IPS-20b (cell line): Measurements from ENCODE around the gene SLC43A2.
"Not testable (repeated sequence)": the region's sequence is repeated elsewhere in the genome, so short reads cannot be mapped to it uniquely, and the experiment has no call there.

ENCODE experiments used
- H3K27ac ChIP-seq: one replicate; pipeline ENCODE4 v1.5.1; 2013; ENCODE audit warnings: low read length
- H3K27me3 ChIP-seq: 2 replicates; pipeline ENCODE4 v1.6.1; 2013; ENCODE audit warnings: mild to moderate bottlenecking, low read length, inconsistent platforms; ENCODE audit not compliant: insufficient read depth
- H3K36me3 ChIP-seq: 2 replicates; pipeline ENCODE4 v1.6.1; 2013; ENCODE audit warnings: low read depth, mild to moderate bottlenecking, inconsistent platforms, low read length, moderate library complexity; ENCODE audit not compliant: insufficient read depth
- H3K4me1 ChIP-seq: 2 replicates; pipeline ENCODE4 v1.6.1; 2013; ENCODE audit warnings: mild to moderate bottlenecking, control low read depth, inconsistent platforms, low read length, moderate library complexity; ENCODE audit not compliant: insufficient read depth
- H3K4me3 ChIP-seq: 2 replicates; pipeline ENCODE4 v1.5.1; 2013; ENCODE audit warnings: mild to moderate bottlenecking, low read length, inconsistent platforms
- H3K9ac ChIP-seq: 2 replicates; pipeline ENCODE4 v1.6.1; 2013; ENCODE audit warnings: low read depth, mild to moderate bottlenecking, inconsistent platforms, low read length, moderate library complexity
- H3K9me3 ChIP-seq: 2 replicates; pipeline ENCODE4 v1.6.1; 2013; ENCODE audit warnings: mild to moderate bottlenecking, low read depth, low read length, inconsistent platforms; ENCODE audit not compliant: insufficient read depth

SLC43A2 gene

DNA sequence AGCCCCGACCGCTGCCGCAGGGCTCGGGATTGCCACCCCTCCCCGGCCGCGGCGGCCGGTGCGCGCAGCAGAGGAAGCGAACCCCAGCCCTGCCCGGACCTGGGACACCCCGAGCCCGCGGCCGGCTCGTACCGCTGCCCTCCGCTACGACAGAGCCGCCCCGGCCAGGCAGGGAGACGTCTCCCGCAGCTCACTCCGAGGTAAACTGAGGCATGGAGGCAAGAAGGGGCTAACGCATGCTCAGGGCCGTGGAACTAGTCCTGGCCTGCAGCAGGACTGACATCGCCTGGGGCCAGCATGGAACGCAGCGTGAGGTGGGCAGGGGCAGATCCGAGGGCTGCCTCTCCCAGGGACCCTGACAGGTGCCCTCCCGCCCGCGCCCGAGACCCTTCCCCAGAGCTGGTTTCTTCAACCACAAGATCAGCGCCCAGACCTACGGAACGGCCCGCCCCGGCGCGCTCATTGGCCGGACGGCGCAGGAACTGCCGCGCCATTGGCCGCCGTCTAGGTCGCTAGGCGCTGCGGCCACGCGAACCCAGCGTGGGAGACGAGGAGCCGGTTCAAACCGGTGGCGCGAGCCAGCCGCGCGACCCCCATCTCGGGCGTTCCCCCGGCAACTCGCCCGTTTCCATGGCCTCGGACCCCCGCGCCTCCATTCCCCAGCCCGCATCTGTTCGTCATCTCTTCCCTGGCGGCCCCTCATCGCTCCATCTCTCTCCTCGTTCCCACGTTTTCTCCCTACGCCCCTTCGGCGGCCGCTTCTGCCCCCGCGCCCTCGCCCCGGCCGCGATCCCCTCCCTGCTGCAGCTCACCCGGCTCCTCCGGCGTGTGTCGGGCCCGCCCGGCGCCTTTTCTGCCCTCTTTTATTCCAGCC is at the start of gene SLC43A2:
TSS of gene SLC43A2 (minus strand) at position 853 of the 874 bp plus-strand sequence. CDS start 960 bp downstream, outside the sequence.
- Histone ChIP-seq H3K9me3 (no peaks in the 10 kb centered on the region), H3K9ac (peak within 1 kb of the TSS; percentile 90; the same call in 1 of the 2 replicates), H3K4me3 (peak within 1 kb of the TSS; percentile 81), H3K27me3 (peaks cover 24% of the 10 kb centered on the region), H3K4me1 (peaks cover 4% of the 10 kb centered on the region), H3K36me3 (no peaks in the 10 kb centered on the region), H3K27ac (peak within 1 kb of the TSS; percentile 36)

GRCh38 chr17:1676401-1676800 is 47.8 kb upstream of the SLC43A2 start:
- Histone ChIP-seq H3K9me3 (no peaks in the 10 kb centered on the region), H3K27me3 (no peaks in the 10 kb centered on the region), H3K4me3 (no peak overlapping the region), H3K9ac (no peak overlapping the region), H3K4me1 (no peaks in the 10 kb centered on the region), H3K27ac (no peak overlapping the region), H3K36me3 (peaks cover 97% of the 10 kb centered on the region)

- Histone ChIP-seq H3K9ac (no peak overlapping the region), H3K27ac (no peak overlapping the region), H3K9me3 (no peaks in the 10 kb centered on the region), H3K27me3 (no peaks in the 10 kb centered on the region), H3K4me1 (no peaks in the 10 kb centered on the region), H3K36me3 (peaks cover 96% of the 10 kb centered on the region), H3K4me3 (no peak overlapping the region)
These were observed 44.6 kb upstream of the SLC43A2 start for GRCh38 chr17:1673041-1673785.

- not testable (repeated sequence) for H3K9ac ChIP-seq, H3K27ac ChIP-seq, H3K4me1 ChIP-seq, H3K9me3 ChIP-seq, H3K27me3 ChIP-seq, H3K4me3 ChIP-seq
- H3K36me3 ChIP-seq = peaks cover 96% of the 10 kb centered on the region
These were observed 35.3 kb upstream of the SLC43A2 start for GRCh38 chr17:1663934-1664333.

DNA sequence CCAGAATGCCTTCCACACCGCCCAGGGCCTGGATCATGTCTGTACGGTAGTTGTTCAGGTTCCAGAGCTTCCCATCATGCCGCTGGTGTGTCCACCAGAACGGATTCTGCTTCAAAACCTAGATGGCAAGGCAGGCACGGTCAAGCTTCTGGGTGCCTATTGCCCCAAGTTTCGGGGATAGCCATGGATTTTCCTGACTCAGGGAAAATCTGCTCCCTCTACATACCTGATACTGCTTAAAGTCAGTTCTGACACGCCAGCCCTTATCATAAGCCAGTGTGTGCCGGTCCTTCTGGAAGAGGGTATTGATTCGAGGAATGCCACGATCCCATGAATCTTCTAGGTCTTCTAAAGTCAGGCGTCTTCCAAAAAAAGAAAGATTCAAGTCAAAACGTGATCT is 32.4 kb upstream of the SLC43A2 start:
- no peak overlapping the region for H3K27ac ChIP-seq
- no peaks in the 10 kb centered on the region for H3K9me3 ChIP-seq
- peaks cover 96% of the 10 kb centered on the region for H3K36me3 ChIP-seq

DNA sequence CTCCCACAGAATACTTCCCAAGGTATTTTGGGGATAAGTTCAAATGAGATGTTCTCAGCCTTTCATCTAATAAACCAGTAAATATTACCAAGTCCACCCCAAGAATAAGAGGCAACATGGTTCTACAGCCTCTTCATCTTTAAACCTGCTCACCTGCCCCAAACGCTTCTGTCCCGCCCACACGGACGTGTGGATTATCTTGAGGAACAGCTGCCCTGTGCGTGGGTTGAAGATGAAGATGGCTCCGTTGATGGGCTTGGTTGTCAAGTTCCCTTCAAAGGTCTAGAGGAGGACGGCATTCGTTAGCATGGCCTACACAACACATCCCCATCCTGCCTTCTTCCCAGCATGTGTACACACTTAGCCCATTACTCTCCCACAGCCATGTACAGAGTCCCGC is 29.5 kb upstream of the SLC43A2 start:
- no peak overlapping the region for H3K4me3 ChIP-seq
- H3K4me1 ChIP-seq = no peaks in the 10 kb centered on the region
- no peaks in the 10 kb centered on the region for H3K9me3 ChIP-seq
- H3K36me3 ChIP-seq = peaks cover 98% of the 10 kb centered on the region
- H3K9ac ChIP-seq = no peak overlapping the region
- no peaks in the 10 kb centered on the region for H3K27me3 ChIP-seq
- no peak overlapping the region for H3K27ac ChIP-seq

More for the DNA sequence above, 32.4 kb upstream of the SLC43A2 start:
- H3K4me3 ChIP-seq = no peak overlapping the region
- no peaks in the 10 kb centered on the region for H3K4me1 ChIP-seq
- H3K9ac ChIP-seq = no peak overlapping the region
- no peaks in the 10 kb centered on the region for H3K27me3 ChIP-seq

GRCh38 chr17:1653735-1654134 is 25.1 kb upstream of the SLC43A2 start:
- Histone ChIP-seq H3K27ac (no peak overlapping the region), H3K4me1 (peaks cover 5% of the 10 kb centered on the region), H3K9me3 (no peaks in the 10 kb centered on the region), H3K9ac (no peak overlapping the region), H3K27me3 (no peaks in the 10 kb centered on the region), H3K4me3 (no peak overlapping the region), H3K36me3 (peaks cover 81% of the 10 kb centered on the region)

DNA sequence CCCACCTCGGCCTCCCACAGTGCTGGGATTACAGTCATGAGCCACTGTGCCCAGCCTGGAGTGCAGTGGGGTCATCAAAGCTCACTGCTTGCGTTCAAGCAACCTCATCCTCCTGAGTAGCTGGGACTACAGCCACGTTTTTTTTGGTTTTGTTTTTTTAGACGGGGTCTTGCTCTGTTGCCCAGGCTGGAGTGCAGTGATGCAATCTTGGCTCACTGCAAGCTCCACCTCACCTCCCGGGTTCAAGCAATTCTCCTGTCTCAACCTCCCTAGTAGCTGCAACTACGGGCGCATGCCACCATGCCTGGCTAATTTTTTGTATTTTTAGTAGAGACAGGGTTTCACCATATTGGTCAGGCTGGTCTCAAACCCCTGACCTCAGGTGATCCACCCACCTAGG is 24.2 kb upstream of the SLC43A2 start:
- H3K4me1 ChIP-seq, H3K9me3 ChIP-seq, H3K27ac ChIP-seq, H3K4me3 ChIP-seq, H3K27me3 ChIP-seq, H3K9ac ChIP-seq: not testable (repeated sequence)
- peaks cover 71% of the 10 kb centered on the region for H3K36me3 ChIP-seq

DNA sequence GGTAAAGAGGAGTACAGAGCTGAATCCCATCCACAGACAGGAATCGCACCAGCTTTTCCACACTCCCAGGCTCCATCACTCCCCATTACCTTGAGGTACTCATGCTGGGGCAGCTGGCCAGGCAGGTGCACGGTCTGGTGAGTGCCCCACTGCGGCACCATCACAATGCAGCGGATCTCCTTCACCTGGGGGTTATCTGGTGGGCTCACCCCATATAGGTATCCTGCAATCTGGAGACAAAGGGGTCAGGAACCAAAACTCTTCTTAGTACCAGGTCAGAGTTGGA is 22.9 kb upstream of the SLC43A2 start:
- Histone ChIP-seq H3K9ac (no peak overlapping the region), H3K4me1 (peaks cover 5% of the 10 kb centered on the region), H3K27me3 (peaks cover 10% of the 10 kb centered on the region), H3K36me3 (peaks cover 59% of the 10 kb centered on the region), H3K4me3 (no peak overlapping the region), H3K27ac (no peak overlapping the region), H3K9me3 (no peaks in the 10 kb centered on the region)

DNA sequence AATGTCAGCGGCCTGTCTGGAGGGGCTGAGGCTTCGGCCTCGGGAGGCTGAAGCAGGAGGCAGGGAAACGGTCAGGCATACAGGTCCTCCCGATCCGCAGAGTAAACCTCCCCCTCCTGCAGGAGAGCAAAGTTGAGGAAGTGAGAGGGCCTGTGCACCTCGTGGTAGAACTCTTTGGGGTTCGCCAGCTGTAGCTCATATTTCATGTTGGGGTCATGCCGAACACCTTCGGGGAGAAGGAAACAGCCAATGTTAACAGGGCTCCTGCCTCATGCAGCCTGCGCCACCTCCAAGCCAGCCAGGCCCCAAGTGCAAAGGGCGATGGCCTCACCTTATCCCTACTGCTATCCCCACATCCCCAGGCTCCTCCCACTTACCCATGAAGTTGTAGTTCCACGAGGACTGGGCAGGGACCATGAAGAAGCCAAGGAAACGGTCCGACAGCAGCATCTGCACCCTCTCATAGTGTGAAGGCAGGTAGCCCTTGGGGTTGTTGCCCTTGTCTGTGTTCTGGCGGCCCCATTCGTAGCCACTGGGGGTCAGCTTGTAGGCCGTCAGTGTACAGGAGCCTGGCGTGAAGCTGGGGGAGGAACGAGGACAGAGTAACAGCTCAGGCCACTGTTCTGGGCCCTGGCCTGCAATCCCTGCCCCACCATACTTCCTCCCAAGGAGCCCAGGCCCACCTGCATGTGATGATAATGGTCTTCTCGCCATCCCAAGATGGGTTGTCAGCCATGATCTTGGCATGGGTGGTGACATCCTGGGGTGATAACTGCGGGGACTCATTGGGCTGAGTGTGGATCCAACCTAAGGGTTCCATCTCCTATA is 22.3 kb upstream of the SLC43A2 start:
- Histone ChIP-seq H3K36me3 (peaks cover 54% of the 10 kb centered on the region), H3K4me1 (peaks cover 5% of the 10 kb centered on the region), H3K4me3 (no peak overlapping the region), H3K9ac (no peak overlapping the region), H3K27me3 (peaks cover 10% of the 10 kb centered on the region), H3K27ac (no peak overlapping the region), H3K9me3 (no peaks in the 10 kb centered on the region)

DNA sequence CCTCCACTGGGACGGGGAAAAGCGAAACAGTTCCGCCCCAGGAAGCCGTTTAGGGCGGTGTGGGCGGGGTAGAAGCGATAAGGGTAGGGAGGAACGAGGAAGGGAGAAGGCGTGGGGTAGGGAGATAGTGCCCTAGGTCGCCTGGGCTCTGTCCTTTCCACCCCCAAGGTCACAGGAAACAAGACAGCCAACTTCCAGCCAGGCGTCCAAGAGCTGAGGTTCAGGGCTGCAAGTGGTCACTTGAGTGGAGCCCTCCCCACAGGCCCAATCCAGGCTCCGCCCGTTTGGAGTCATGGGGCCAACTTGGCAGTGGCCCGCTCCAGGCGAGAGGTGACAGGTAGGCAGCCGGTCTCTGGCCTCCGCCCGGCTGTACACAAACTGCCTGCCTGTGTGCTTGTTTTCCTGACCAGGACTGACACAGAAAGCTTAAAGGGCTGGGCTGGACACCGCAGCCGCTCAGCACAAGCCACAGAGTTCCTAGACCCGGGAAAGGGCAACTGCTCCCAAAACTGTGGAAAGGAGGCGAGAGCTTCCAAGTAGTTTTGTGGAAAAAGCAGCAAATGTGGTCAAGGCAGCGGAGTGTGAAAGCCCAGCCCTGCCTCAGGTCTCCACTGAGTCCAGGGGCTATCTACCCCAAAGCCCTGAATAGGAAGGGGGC is 21.3 kb upstream of the SLC43A2 start, which contains the start of gene RILP:
TSS of gene RILP (minus strand) at position 23 of the 658 bp plus-strand sequence. CDS start 62 bp downstream, outside the sequence.
- Histone ChIP-seq H3K9me3 (no peaks in the 10 kb centered on the region), H3K9ac (no peak within 1 kb of the TSS; the same call in none of the 2 replicates), H3K4me1 (peaks cover 5% of the 10 kb centered on the region), H3K4me3 (peak within 1 kb of the TSS; percentile 70), H3K36me3 (peaks cover 45% of the 10 kb centered on the region), H3K27me3 (peaks cover 12% of the 10 kb centered on the region), H3K27ac (no peak within 1 kb of the TSS)
